Stimulated activated naive CD8-positive, alpha-beta T cell treated with anti-CD3 and anti-CD28 coated beads, Interleukin-15, Interleukin-2, amounts not matched to agents 100 U/mL and 50 U/mL, for 24 hours (primary cell): ENCODE data around the gene LSM4.
A peak's percentile ranks its signal among the peaks of the same experiment; 100 is the strongest.

Experiments
- ATAC-seq: fragments of 150-1000 bp; cut with Tn5 transposase; one replicate; pipeline ENCODE4 v1.10.0; 2021
- DNase-seq: peaks from one replicate; pipeline ENCODE4 v3.0.0; 2021

The LSM4 gene

GRCh38 chr19:18278521-18279265, 44.2 kb downstream of the LSM4 start:
- DNase-seq (peak; percentile 60), ATAC-seq (no peak)

GRCh38 chr19:18274781-18275356, 48.0 kb downstream of the LSM4 start:
- no peak for ATAC-seq
- peak; percentile 46 for DNase-seq

GRCh38 chr19:18274219-18274780, 48.6 kb downstream of the LSM4 start, which contains the start of gene IQCN:
Gene IQCN (minus strand): TSS chr19:18274452. CDS start chr19:18269478, 4,974 bp downstream.
- peak; percentile 57 for DNase-seq
- ATAC-seq: peak; percentile 74

GRCh38 chr19:18273561-18274218, 49.2 kb downstream of the LSM4 start:
- no peak for DNase-seq
- ATAC-seq: no peak

- no peak for DNase-seq
- no peak for ATAC-seq
These were observed 51.4 kb downstream of the LSM4 start for GRCh38 chr19:18271433-18271841.

GRCh38 chr19:18270326-18270725, 52.5 kb downstream of the LSM4 start:
- ATAC-seq (no peak), DNase-seq (no peak)

- ATAC-seq: no peak
These were observed 53.7 kb downstream of the LSM4 start for GRCh38 chr19:18269070-18269723.

GRCh38 chr19:18266771-18267686, 55.8 kb downstream of the LSM4 start:
- no peak for ATAC-seq

More at GRCh38 chr19:18269070-18269723, 53.7 kb downstream of the LSM4 start:
- no peak for DNase-seq

GRCh38 chr19:18265582-18265981, 57.3 kb downstream of the LSM4 start:
- no peak for ATAC-seq
- no peak for DNase-seq

More at GRCh38 chr19:18266771-18267686, 55.8 kb downstream of the LSM4 start:
- DNase-seq: no peak

GRCh38 chr19:18264971-18265540, 57.8 kb downstream of the LSM4 start:
- no peak for DNase-seq
- no peak for ATAC-seq

GRCh38 chr19:18264137-18264854, 58.6 kb downstream of the LSM4 start:
- ATAC-seq (no peak), DNase-seq (no peak)

- no peak for DNase-seq
- no peak for ATAC-seq
These were observed 59.3 kb downstream of the LSM4 start for GRCh38 chr19:18263324-18264136.

GRCh38 chr19:18262917-18263316, 60.0 kb downstream of the LSM4 start:
- no peak for ATAC-seq
- no peak for DNase-seq

GRCh38 chr19:18262144-18262543, 60.7 kb downstream of the LSM4 start:
- ATAC-seq: no peak

GRCh38 chr19:18261474-18261873, 61.4 kb downstream of the LSM4 start:
- DNase-seq: no peak
- no peak for ATAC-seq

More at GRCh38 chr19:18262144-18262543, 60.7 kb downstream of the LSM4 start:
- no peak for DNase-seq

- DNase-seq: no peak
- ATAC-seq: no peak
These were observed 63.0 kb downstream of the LSM4 start for GRCh38 chr19:18259893-18260292.

- ATAC-seq (no peak), DNase-seq (no peak)
These were observed 65.1 kb downstream of the LSM4 start for GRCh38 chr19:18257503-18258470.
